ENCODE measurements around the gene DSTN.

DSTN gene

DNA sequence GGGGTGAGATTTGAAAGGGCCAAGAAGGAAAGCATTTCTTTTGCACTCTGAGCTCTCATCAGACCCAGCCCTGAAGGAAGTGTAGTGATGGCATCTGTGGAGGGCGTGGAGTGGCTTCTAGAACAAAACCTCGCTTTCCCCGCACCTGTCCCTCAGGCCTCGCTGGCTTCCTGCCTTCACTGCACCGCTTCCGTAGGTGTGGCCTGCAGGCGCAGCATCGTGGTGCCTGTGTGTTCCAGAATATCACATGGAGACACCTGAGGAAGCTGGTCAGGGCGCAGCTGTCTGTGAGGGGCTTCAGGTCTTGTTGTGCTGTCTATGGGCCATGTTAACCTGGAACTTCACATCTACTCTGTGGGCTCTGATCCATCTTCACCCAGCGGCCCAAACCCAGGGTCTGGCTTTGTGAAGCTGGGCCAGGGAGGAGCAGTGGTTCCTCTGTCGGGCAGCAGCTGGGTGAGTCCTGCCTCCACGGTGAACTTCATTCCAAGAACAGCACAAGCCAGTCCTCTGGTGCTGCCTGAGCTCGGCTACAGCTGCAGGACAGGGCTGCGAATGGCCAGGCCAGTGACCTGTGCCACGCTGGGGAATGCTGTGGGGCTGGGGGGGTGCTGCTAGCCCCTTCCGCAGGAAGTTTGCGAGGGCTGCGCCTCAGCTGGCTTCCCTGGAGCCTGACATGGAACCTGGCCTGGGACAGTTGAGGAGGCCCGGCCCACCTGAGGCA, 40.9 kb downstream of the DSTN start:
- no peak for FAIRE-seq
- DNase-seq (ENCODE audit: insufficient read length, low spot score) = no peak

DNA sequence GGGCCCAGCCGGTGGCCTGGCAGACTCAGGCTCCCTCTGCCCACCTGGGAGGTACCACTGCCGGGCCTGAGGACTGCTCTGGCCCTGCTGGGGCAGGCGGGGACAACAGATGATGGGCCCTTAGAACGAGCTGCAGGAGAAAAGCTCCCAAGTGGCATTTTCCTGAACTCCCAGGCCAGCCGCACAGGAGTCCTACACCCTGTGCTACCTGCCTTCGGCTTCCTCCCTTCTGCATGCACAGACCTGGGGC, 41.3 kb downstream of the DSTN start:
- FAIRE-seq (no peak), DNase-seq (ENCODE audit: insufficient read length, low spot score) (no peak)

DNA sequence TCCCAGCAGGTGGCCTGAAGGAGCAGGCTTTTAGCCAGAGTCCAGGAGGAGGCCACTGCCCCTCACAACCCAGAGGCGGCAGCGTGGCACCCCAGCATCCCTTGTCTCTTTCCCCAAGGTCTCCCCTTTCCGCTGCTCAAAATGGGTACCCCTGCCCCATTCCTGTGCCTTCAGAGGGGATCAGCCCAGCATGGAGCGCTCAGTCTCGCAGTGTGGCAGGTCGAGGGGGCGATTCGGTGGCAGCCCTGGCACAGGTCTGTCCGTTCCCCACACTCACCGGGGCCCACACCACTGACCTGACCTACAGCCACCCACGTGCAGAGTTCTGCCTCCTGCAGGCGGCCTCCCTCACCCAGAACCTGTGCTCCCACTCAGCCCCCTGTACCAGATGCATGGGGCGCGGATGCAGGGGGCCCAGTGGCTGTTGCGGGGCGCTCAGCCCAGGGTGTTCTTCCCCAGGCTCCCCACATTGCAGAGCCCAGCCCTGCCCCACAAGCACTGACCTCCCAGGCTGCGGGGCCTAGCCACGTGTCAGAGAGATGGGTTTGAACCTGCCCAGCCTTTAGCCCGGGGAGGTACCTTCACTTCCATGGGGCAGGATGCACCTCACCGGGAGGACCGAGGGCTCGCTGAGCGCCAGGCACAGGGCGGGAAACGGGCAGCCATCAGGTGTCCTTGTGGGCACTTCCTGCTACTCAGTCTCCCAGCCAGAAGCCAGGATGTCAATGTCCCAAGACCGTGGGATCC, 41.8 kb downstream of the DSTN start:
- peak; percentile 25 for DNase-seq (ENCODE audit: insufficient read length, low spot score)

DNA sequence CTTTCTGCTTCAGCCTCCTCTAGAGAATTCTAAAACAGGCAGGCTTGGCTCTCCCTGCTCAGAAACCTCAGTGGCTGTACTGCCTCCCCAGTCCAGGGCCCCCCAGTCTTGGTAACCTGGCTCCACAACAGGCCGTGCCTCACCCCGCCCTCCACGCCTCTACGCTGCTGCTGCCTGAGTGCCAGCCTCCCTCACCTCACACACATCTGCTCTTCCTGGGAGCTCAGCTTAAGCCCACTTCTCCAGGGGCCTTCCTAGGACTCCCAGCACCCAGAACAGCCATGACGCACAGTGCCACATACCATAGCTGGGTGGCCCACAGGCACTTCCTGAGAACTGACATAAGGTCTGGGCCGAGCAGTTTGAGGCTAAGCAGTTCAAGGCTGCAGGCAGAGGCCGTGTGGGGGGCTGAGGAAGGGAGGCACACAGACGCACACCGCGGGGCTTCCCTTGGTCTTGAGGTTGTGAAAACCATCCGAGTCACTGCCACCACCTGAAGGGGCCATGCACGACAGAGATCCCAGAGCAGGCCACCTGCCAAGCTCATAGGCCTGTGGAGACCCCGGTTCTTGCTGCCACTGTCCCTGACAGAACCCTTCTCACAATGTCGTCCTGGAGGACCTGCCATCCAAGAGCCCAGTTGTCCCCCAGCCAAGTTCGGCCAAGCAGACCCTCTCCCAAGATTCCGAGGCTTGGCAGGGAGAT, 42.6 kb downstream of the DSTN start:
- no peak for FAIRE-seq

More for the DNA sequence above, 41.8 kb downstream of the DSTN start:
- no peak for FAIRE-seq

DNA sequence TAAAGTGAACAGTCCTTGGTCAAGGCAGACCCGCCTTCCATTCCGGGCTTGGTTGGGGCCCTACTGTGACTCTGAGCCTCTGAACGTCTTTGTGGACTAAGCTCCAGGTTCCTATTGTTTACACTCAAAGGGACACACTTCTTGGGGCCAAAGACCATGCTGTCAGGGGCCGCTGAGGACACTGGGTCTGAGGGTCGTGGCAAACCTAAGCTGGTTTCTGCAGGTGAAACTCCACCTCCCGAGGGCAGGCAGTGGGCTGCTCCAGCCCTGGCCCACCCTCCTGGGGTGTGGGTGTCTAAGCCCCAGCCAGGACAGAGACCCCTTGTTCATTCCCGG, 43.1 kb downstream of the DSTN start:
- no peak for FAIRE-seq
- DNase-seq (ENCODE audit: insufficient read length, low spot score) = no peak

More for the DNA sequence above, 42.6 kb downstream of the DSTN start:
- DNase-seq (ENCODE audit: insufficient read length, low spot score) = no peak

DNA sequence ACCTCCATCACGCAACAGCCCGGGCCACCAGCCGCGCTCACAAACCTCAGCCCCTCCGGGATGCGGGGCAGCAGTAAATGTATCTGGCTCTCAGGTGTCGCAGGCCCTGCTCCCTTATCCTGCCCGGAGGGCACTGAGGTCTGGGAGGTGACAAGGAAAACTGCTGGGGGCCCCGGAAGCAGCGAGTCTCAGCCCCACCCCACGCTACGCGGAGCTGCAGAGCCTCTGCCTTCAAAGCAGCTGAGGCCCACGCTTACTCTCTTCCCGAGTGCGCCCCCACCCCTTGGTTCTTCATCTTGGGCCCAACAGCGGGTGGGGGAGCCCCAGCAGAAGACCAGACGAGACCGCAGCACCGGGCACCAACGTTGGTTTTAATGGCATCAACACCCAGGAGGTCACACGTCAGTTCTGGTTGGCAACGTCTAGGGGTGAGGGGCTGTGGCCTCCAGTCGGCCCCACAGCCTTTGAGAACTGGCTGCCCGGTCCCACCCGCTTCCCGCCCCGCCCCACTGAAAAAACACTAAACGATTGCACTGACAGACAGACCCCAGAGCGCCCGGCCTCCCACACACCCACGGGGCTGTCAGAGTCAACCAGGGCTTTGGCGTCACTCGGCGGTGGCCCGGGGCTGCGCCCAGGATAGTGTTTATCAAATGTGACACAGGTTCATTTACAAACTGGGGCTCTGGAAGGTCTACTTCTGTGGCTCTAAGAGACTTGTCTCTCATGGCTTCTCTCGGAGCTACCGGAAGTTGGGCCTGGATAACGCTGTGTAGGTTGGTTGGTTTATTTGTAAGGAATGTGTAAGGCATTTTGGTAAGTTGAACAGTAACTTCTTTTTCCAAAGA, 43.7 kb downstream of the DSTN start:
- DNase-seq (ENCODE audit: insufficient read length, low spot score) (no peak), FAIRE-seq (no peak)

DNA sequence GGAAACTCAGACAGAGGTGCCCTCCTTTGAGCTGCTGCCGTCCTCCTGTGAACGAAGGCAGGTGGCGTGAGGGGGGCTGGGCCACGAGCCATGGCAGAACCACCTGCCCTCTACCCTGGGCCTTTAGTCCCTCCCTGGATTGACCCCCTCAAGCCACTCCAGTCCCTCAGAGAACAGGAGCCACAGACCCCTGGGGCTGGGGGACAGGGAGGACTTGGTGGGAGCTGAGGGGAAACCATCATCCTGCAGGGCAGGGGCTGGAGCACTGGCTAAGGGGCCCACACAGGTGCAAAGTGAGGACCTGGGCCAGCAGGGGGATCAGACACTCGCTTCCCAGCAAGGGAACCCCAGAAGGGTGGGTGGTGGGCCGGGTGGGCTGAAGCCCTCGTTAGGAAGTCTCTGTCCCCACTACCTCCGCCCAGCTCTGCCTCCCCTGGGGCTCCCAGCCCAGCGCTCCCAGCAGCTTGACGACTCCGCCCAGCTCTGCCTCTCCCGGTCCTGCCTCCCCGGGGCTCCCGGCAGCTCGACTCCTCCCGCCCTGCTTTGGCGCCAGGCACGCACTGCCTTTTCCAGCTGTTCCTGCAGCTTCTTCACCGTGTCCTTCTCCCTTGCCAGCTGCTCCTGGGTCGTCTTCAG, 44.4 kb downstream of the DSTN start:
- DNase-seq (ENCODE audit: insufficient read length, low spot score) = no peak
- no peak for FAIRE-seq

DNA sequence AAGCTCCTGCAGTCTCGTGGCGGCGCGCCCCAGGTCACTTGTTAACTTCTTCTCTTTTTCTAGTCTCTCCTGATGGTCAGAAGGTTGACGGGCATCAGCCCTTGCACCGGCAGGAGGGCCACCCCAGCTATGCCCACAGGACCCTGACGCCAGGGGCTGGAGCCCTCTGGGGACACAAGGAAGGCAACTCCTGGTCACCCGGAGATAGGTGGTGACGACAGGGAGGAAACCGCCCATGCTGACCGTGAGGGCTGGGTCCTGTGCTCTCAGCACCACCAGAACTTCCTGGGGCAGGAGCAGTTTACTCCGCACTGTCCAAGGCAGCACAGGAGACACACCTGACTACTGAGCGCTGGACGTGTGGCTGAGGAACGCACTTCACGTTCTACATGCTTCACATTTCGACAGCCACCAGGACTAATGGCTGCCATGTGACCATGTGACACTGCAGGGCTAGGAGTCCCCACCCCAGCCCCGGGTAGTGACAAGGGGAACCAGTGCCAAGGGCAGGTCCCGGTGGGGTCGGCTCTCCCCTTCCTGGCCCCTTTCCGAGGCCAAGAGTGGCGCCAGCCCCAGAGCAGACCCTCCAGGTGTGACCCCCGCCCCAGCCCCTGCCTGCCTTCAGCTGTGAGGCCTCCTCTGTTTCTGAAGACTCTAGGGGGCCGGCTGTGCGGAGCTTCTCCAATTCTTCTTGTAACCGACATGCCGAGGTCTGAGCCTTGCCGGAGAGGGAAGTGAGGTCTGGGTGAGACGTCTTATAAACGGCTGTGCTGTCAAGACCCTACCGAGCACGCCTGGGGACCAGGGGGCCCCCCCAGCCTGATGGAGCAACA, 45.2 kb downstream of the DSTN start:
- FAIRE-seq = no peak
- DNase-seq (ENCODE audit: insufficient read length, low spot score) = no peak

DNA sequence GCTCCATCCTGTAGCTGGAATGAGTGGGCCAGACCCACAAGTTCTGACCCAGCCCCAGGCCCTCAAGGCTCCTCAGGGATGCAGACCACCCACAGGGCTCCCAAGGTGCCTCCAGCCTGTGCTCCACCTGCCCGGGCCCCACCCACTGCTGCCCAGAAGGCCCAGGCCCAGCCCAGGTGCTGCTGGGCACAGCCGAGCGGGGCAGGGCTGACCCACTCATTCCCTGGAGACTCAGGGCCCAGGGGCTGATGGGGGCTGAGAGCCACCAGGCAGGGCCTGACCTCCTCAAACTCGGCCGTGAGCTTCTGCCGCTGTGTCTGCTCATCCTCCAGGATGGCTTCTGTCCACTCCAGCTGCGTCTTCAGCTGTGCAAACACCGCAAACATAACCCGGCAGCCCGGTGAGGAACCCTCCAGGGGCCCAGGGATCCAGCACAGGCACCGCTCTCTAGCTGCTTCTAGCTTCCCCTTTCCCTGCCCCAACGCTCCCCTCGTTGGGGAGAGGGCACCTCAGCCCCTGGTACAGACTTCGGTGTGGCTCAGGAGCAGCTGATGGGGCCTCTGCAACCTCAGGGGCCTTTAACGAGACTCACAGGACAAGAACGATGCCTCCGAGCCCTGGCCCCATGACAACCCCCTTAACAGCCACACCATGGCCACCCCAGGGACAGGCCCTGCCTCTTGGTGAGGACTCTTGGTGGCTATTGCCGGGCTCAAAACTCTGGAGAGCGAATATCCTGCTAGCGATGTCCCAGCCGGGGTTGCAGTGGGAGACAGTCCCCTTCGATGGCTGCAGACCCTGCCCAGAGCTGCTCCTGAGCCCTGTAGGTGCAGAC, 46.0 kb downstream of the DSTN start:
- FAIRE-seq (no peak), DNase-seq (ENCODE audit: insufficient read length, low spot score) (no peak)

DNA sequence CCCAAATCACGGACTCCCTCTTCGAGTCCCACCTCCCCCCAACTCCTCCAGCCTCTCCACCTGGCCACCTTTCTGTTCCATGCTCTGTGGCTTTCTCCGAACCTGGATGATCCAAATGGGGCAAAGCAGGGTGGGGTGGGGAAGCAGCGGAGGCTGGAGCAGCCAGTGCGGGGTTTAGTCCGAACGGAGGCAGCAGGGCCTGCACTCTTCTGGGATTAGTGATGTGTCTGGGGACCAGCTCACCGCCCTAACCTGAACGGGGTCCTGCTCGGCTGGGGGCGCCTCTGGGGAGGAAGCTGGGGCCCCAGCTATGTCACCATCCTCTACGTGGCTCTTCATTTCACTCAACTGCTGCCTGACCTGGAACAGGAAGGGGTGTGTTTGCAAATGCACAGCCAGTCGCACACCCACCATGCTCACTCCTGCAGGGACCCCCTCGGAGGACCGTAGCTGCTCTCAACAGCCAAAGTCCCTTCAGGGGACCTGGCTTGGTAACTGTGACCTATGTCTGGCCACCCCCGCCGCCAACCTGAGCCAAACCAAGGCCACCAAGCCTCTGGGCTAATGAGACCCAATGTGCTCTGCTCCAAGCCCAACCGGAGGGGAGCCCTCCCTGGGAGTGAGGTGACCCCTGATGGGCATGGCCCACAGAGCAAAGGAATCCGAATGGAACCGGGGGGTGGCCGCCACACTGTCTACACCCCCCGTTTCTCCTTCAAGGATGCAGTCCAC, 46.8 kb downstream of the DSTN start:
- DNase-seq (ENCODE audit: insufficient read length, low spot score) (no peak), FAIRE-seq (no peak)

DNA sequence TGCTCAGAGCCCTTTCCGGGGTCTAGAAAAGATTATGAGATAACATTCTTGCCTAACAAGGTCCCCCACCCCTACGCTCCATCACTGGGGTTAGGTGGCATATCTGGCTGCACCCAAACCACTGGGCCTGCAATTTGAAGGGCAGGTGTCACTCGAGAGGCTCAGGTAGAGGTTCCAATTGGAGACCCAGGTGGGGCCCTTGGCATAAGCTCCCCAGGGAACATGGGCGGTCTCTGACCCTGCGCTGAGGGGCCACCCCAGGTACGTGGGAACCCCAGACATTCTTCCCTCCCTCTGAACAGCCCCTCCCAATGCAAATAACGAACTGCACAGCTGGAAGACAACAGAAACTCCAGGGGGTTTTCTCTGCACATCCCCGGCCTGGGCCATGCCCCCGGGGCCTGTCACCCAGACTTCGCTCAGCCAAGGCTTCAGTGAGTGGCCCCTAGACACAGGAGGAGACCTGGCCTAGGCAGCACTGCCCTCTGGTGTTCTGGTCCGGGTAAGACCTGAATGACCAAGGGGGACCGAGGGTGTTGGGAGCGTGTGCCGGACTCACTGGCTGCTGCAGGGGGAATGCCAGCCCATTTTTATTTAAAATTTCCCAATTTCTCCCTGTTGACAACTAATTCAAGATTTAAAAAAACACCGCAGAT, 47.5 kb downstream of the DSTN start:
- FAIRE-seq = no peak
- peak; percentile 69 for DNase-seq (ENCODE audit: insufficient read length, low spot score)

DNA sequence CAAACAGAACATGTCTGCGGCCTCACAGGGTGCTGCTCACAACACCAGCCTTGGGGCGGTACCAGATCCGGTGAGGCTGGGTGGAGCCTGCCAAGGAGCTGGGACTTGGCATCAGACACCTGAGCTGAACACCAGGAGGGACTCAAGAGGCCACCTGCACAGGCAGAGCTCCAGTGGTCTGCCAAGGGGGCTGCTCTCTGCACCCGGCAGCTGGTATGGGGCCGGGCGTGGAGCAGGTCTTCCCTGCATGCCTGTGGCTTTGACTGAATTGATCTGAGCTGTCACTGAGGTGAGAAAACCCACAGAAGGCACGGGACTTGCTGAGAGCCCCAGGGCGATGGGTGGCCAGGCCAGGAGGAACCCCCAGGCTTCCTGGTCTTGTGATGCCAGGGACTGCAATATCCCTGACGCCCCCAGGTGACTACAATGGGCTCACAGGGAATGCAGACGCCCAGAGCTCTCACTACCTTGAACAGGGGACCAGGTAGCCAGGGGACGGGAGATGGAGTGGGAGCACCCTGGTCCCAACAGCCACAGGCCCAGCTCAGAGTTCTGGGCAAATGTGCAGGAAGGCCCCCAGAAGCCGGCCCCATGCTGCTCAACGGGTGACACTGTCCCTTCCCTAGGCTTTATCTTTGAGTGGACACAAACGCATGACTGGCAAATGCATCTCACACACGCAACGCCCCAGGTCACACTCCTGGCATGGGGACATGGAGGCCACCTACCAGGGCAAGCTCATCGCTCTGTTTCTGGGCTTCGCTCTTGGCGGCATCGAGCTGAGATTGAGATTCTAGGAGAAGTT, 48.2 kb downstream of the DSTN start:
- FAIRE-seq = no peak
- DNase-seq (ENCODE audit: insufficient read length, low spot score) = no peak

DNA sequence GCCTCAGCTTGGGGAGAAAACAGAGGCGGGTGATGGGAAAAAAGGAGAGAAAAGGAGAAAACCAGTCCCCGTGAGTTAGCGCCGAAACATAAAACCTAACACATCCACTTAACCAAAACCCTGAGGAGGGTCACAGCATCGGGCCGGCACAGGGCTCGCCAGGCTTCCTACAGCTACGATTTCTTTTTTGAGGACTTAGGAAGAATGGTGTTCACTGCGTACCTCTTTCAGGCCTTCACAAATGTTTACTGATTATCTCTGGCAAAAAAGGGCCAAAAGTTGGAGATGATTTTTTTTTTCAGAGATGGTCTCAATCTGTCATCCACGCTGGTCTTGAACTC, 48.8 kb downstream of the DSTN start:
- DNase-seq (ENCODE audit: insufficient read length, low spot score) (no peak), FAIRE-seq (no peak)

DNA sequence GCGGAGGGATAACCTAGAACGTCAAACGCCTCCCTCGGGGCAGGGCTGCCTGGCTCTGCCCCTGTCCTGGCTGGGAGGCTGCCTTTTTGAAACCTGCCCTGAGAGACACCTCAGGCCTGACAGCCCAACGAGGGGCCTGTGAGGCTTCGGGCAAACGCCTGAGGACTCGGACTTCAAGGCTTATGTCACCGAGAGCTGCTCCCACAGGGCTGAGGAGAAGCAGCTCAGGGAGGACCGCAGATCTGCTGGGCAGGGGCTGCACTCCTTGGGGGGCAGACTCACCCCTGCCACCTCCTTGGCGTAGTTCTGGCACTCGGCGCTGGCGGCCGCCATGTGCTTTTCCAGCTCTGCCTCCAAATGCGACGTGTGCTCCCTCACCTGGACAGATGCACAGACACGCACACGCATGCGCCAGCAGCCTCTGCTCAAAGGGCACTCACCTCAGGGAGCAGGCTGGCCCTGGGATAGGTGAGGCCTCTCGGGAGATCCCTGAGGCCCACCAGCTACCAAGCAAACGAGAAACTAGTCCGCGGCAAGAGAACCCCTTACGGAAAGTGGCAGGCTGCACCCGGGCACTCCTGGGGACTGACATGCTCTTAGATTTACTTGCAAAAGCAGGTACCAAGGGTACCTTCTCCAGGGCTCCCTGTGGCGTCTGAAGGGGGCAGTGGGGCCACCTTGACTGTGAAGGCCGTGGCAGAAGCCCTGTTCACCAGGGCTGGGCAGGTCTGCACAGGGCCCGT, 49.6 kb downstream of the DSTN start:
- FAIRE-seq (no peak), DNase-seq (ENCODE audit: insufficient read length, low spot score) (no peak)

DNA sequence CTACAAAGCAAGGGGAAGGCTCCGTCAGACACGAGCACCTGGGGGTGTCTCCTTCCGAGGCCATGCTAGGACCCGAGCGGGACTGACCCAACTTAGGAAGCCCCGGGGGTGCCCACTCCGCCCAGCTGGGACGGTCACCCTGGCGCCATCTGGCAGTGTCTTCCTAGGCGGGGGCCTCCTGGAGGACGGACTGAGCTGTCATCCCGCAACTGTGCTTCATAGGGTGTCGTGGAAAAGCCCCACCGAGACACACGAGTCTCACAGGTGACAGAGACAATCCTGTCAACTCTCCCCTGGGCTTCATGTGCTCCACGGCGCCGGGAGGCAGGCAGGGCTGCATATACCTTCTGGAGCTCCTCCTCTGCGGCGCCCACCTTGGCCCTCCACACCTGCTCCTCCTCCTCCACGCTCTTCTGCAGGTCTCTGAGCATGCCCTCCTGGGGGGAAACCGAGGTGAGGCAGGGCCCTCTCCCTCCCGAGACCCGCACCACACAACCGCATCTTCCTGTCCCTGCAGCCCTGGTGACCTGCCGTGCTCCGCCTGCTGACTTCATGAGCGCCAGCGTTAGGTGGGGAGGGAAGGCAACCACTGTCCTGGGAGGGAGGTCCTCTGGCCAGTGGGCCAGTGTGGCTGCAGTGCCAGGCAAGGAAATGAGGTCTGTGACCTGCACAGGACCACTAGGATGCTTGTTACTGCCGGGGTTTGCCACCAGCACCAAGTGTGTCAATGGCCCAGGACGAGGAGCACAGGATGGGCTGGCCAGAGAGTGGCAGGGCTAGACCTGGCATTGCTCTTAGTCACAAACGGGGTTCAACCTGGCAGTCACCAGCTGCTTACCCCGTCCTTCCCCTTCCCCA, 50.7 kb downstream of the DSTN start:
- DNase-seq (ENCODE audit: insufficient read length, low spot score) (no peak), FAIRE-seq (no peak)

Data from HTR-8/SVneo (cell line).